SU-DHL-6 (cell line): ENCODE results near the gene HSF2BP.

Experiments used
- H2AFZ ChIP-seq: fragments of 200-600 bp; sonication (generic); 2 replicates; pipeline ENCODE4 v1.6.1; 2014; ENCODE audit warnings: low read depth, mild to moderate bottlenecking, moderate library complexity, mixed read lengths, antibody characterized with exemption, low read length; ENCODE audit not compliant: severe bottlenecking
- H3F3A ChIP-seq: fragments of 200-600 bp; shearing (Covaris generic); 2 replicates; pipeline ENCODE4 v1.6.0; 2016; ENCODE audit warnings: antibody characterized with exemption, mild to moderate bottlenecking; ENCODE audit not compliant: insufficient read depth
- H3K27ac ChIP-seq: fragments of 200-600 bp; sonication (generic); 2 replicates; pipeline ENCODE4 v1.5.1; 2016; ENCODE audit warnings: low read depth, mild to moderate bottlenecking, low read length, moderate library complexity, mixed read lengths
- H3K27me3 ChIP-seq: fragments of 200-600 bp; sonication (generic), shearing (Covaris generic); 2 replicates; pipeline ENCODE4 v1.6.0; 2014; ENCODE audit warnings: mild to moderate bottlenecking, low read length
- H3K36me3 ChIP-seq: fragments of 200-600 bp; sonication (generic); 2 replicates; pipeline ENCODE4 v1.6.1; 2014; ENCODE audit warnings: mild to moderate bottlenecking, low read length, mixed read lengths
- H3K4me2 ChIP-seq: fragments of 300-600, 200-600 bp; shearing (Covaris generic), sonication (generic); 2 replicates; pipeline ENCODE4 v1.6.0; 2014; ENCODE audit warnings: low read length, low read depth, mild to moderate bottlenecking; ENCODE audit not compliant: poor library complexity, severe bottlenecking
- H3K4me3 ChIP-seq: fragments of 200-600 bp; sonication (generic); 2 replicates; pipeline ENCODE4 v1.5.1; 2014; ENCODE audit warnings: antibody characterized with exemption, low read length, mild to moderate bottlenecking, mixed read lengths; ENCODE audit not compliant: insufficient read depth, poor library complexity, severe bottlenecking
- H3K79me2 ChIP-seq: fragments of 200-600 bp; sonication (generic); 2 replicates; pipeline ENCODE4 v1.6.1; 2014; ENCODE audit warnings: mild to moderate bottlenecking, low read length, moderate library complexity; ENCODE audit not compliant: insufficient read depth
- H3K9ac ChIP-seq: fragments of 200-600 bp; sonication (generic); 2 replicates; pipeline ENCODE4 v1.7.0; 2014; ENCODE audit warnings: mild to moderate bottlenecking, low read length
- H3K9me2 ChIP-seq: fragments of 200-600 bp; sonication (generic); replicated peaks from 2 replicates; pipeline ENCODE4 v1.6.1; 2014; ENCODE audit warnings: low read length; ENCODE audit not compliant: insufficient read depth
- H3K9me3 ChIP-seq: fragments of 200-600 bp; sonication (generic); 2 replicates; pipeline ENCODE4 v1.6.1; 2014; ENCODE audit warnings: low read length, mixed read lengths; ENCODE audit not compliant: insufficient read depth
- H4K20me1 ChIP-seq: fragments of 200-600 bp; sonication (generic); 2 replicates; pipeline ENCODE4 v1.6.1; 2014; ENCODE audit warnings: low read depth, mild to moderate bottlenecking, antibody characterized with exemption, low read length, moderate library complexity, mixed read lengths
- EZH2phosphoT487 ChIP-seq: fragments of 200-600 bp; sonication (generic), shearing (Covaris generic); conservative IDR thresholded peaks from 2 replicates; pipeline ENCODE4 v1.6.1; 2018; ENCODE audit warnings: mild to moderate bottlenecking, antibody characterized with exemption, low read length, moderate library complexity, mixed read lengths
- TF ChIP-seq, protein P1 (sequence below): fragments of 200-600 bp; sonication (generic); IDR thresholded peaks from one replicate; pipeline ENCODE4 v1.5.1; 2017; ENCODE audit warnings: antibody characterized with exemption, mild to moderate bottlenecking, low read length, moderate library complexity; ENCODE audit not compliant: insufficient read depth, poor library complexity, severe bottlenecking

HSF2BP gene

DNA sequence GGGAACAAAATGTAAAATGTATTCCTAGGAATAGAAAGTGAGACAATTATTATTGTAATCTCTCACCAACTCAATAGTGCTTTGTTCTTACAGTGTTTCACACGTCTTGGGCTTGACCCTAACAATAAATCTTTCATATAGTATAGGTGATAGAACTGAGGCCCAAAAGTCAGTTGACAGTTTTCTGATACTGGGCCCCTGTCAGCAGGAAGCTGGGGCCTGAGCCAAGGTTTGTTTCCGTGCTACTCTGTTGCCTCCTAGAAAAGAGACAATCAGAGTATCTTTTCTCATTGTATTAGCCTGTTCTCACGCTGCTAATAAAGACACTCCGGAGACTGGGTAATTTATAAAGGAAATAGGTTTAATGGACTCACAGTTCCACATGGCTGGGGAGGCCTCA lies 5.1 kb upstream of the HSF2BP start:
- peaks cover 8% of the 10 kb centered on the region; the same call in 1 of the 2 replicates for H4K20me1 ChIP-seq

DNA sequence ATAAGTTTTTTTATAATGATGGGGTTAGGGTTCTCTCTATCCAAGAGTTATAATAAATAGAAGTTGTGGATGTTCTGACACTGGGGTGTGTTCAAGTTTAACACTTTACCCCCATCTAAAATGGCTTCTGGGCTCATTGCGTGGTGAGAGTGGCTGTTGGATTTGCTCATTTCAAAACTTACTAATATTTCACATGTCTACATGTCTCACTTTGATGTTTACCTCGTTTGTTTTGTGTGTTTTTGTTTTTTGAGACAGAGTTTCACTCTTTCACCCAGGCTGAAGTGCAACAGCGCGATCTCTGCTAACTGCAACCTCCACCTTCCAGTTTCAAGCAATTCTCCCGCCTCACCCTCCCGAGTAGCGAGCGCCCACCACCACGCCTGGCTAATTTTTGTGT lies 3.7 kb upstream of the HSF2BP start:
- peaks cover 8% of the 10 kb centered on the region; the same call in 1 of the 2 replicates for H4K20me1 ChIP-seq
- peaks cover 84% of the 10 kb centered on the region for H3K79me2 ChIP-seq
- H3K9me2 ChIP-seq = no peaks in the 10 kb centered on the region
- H3K27me3 ChIP-seq = no peaks in the 10 kb centered on the region
- H3F3A ChIP-seq = no peaks in the 10 kb centered on the region
- no peak overlapping the region for H3K9ac ChIP-seq
- 0 out of 2 replicates have a peak, but pooled peaks cover 3% of the 10 kb centered on the region for H3K36me3 ChIP-seq
- no peak overlapping the region for H3K4me3 ChIP-seq
- no peak overlapping the region for H3K27ac ChIP-seq
- H3K4me2 ChIP-seq = no peak overlapping the region
- H2AFZ ChIP-seq = no peak overlapping the region
- TF ChIP-seq, protein P1, sequence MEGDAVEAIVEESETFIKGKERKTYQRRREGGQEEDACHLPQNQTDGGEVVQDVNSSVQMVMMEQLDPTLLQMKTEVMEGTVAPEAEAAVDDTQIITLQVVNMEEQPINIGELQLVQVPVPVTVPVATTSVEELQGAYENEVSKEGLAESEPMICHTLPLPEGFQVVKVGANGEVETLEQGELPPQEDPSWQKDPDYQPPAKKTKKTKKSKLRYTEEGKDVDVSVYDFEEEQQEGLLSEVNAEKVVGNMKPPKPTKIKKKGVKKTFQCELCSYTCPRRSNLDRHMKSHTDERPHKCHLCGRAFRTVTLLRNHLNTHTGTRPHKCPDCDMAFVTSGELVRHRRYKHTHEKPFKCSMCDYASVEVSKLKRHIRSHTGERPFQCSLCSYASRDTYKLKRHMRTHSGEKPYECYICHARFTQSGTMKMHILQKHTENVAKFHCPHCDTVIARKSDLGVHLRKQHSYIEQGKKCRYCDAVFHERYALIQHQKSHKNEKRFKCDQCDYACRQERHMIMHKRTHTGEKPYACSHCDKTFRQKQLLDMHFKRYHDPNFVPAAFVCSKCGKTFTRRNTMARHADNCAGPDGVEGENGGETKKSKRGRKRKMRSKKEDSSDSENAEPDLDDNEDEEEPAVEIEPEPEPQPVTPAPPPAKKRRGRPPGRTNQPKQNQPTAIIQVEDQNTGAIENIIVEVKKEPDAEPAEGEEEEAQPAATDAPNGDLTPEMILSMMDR = no peak
- no peak for TF ChIP-seq EZH2phosphoT487
- no peaks in the 10 kb centered on the region for H3K9me3 ChIP-seq

More for the DNA sequence above, 5.1 kb upstream of the HSF2BP start:
- Histone ChIP-seq H3K4me2 (no peak overlapping the region), H3K79me2 (peaks cover 98% of the 10 kb centered on the region), H3K27ac (no peak overlapping the region), H3F3A (no peaks in the 10 kb centered on the region), H3K9me2 (no peaks in the 10 kb centered on the region), H3K4me3 (no peak overlapping the region), H2AFZ (no peak overlapping the region), H3K9ac (no peak overlapping the region), H3K9me3 (no peaks in the 10 kb centered on the region), H3K27me3 (no peaks in the 10 kb centered on the region), H3K36me3 (0 out of 2 replicates have a peak, but pooled peaks cover 3% of the 10 kb centered on the region)
- TF ChIP-seq EZH2phosphoT487 = no peak
- TF ChIP-seq, protein P1 = no peak

DNA sequence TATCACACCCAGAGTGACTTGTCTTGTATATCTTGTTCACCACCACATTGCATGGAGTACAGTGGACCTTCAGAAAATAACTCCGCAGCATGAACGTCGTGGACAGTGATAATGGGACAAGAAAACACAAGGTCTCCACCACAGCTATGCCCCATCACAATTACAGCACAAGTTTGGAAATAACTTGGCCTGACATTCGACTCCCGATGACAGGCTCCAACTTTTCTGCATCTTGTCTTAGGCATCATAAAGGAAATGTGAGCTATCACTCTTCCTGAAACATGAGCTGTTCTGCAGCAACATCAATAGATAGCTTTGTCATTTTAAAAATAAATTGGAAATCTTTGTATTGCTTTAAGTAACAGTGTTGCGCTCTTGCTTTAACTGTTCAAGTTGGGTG lies 3.0 kb upstream of the HSF2BP start:
- peaks cover 8% of the 10 kb centered on the region; the same call in 1 of the 2 replicates for H4K20me1 ChIP-seq

More for the DNA sequence above, 3.0 kb upstream of the HSF2BP start:
- TF ChIP-seq, protein P1 = no peak
- TF ChIP-seq EZH2phosphoT487 = no peak
- Histone ChIP-seq H3K9me2 (no peaks in the 10 kb centered on the region), H3K27ac (no peak overlapping the region), H3K79me2 (peaks cover 77% of the 10 kb centered on the region), H3K4me3 (no peak overlapping the region), H3K9me3 (no peaks in the 10 kb centered on the region), H3F3A (no peaks in the 10 kb centered on the region), H3K9ac (no peak overlapping the region), H2AFZ (no peak overlapping the region), H3K27me3 (no peaks in the 10 kb centered on the region), H3K4me2 (no peak overlapping the region), H3K36me3 (0 out of 2 replicates have a peak, but pooled peaks cover 3% of the 10 kb centered on the region)
